Measurements from ENCODE around the gene SYMPK.
"Not testable (repeated sequence)": the region's sequence is repeated elsewhere in the genome, so short reads cannot be mapped to it uniquely, and the experiment has no call there.

SYMPK gene

GRCh38 chr19:45885556-45886426 lies 22.8 kb upstream of the SYMPK start, which contains the start of gene IRF2BP1:
TSS of gene IRF2BP1 (minus strand) at chr19:45886141. CDS start at chr19:45885774, 367 bp downstream.
- peak; percentile 93 to 95 for DNase-seq

DNA sequence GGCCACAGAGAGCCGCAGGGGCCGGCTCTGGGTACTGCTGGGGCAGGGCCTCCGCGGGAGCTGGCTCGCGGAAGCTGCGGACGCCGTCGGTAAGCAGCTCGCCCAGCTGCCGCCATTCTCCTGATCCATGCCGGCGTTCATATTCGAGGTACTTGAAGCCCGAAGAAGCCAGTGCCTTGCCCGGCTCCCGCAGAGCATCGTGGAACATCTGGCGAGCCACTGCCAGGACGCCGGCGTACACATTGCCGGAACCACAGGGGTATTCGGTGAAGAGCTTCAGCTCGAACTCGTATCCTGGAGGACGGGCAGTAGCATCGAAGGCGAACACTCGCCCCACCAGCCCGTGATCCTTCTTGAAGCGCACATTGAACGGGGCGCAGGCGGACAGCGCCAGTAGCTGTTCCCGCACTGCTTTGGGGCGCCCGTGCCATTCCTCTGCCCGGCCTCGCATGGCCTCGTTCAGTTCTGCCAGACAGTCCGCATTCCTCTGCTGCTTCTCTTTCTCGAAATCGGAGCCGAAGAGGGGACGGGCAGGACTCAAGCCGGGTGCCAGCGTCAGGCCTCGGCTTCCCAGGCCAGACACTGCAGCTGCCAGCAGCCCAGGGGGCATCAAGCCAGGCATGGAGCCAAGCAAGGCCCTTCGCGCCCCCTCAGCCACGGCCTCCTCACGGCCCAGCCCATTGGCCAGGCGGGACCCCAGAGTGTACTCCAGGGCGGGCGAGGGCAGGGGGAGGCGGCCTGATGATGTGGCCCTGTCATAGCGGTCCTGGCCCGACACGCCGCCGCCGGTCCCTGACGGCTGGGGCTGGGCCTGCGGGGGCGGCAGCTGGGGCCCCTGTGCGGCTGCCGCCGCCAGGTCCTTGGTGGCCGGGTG lies 22.0 kb upstream of the SYMPK start:
- DNase-seq = no peak

DNA sequence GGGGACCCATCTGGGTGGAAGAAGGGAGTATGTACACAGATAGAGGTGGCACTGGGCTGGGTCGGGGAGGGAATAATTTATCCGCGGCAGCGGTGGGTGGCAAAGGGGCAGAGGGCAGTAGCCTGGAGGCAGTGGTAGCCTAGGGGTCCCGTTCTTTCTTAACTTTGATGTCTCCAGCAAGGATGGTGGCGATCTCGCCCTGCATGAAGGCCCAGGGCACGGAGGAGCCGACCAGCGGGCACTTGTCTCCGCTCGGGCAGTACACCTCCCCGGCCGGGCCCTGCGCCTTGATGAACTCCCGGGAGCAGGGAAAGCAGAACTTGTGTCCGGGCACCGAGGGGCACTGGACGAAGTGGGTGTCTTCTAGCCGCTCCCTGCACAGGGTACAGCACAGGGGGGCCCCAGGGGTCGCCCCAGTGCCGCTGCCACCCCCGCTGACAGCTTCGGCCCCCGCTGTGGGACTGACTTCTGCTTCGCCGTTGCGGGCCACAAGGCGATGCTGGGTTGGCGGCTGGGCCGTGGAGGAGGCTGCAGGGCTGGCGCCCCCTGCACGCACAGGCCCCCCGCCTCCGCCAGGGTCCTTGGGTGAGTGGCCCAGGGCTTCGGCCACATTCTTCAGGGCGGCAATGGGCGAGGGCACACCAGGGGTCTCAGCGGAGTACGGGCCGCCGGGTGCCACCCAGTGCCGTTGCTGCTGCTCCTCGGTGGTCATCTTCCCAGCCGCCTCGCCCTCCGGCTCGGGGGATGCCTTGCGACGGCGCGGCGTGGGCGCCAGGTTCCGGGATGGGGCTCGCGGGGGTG lies 21.1 kb upstream of the SYMPK start:
- no peak for DNase-seq

- no peak for DNase-seq
Measured at GRCh38 chr19:45883586-45883880, 20.6 kb upstream of the SYMPK start.

GRCh38 chr19:45882652-45883585 lies 20.0 kb upstream of the SYMPK start:
- DNase-seq = peak; percentile 82 to 86

- DNase-seq = no peak
Measured at GRCh38 chr19:45881909-45882528, 19.1 kb upstream of the SYMPK start.

DNA sequence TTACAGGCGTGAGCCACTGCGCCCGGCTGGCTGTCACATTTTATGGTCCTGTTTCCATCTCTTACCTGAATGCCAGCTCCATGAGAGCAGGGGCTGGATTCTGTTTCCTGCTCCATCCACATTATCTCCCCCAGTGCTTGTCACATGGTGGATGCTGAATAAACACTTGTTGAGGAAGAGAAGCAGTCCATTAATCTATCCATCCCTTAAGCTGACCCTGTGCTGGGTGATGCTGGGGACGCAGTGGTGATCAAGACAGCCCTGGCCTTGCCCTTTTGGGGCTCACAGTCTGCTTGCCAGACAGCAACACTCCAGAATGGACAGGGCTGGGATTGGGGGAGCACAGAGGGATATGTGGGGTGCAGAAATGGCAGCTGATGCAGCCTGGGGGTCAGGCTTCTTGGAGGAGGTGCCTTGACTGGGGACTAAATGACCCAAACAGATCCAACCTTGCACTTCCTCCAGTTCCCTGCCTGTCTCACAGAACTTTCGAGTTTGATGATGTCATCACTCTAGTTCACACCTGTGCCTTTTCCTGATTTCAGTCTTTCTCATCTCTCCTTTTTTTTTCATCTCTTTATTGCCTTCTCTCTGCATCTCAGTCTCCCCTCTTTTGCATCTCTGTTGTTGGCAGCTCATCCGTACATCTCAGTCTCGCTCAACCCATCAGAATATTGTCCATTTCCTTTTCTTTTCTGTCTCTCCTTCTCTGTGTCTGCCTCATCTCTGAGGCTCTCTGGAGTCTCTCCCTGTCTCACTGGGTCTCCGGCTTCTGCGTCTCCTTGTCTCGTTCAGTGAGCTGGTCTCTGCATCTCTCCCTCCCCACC lies 18.3 kb upstream of the SYMPK start:
- no peak for DNase-seq

DNA sequence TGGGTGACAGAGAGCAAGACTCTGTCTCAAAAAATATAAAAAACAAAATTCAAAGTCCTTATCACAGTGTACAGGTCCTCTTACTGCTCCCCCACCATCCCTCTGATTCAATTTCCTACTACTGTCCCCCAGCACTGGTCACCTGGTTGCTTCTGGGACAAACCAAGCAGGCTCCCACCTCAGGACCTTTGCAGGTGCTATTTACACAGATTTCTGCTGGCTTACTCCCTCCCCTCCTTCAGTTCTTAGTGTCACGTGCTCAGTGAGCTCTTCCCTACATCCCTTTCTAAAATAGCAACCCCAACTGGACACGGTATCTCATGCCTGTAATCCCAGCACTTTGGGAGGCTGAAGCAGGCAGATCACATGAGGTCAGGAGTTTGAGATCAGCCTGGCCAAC lies 17.0 kb upstream of the SYMPK start:
- DNase-seq = no peak

DNA sequence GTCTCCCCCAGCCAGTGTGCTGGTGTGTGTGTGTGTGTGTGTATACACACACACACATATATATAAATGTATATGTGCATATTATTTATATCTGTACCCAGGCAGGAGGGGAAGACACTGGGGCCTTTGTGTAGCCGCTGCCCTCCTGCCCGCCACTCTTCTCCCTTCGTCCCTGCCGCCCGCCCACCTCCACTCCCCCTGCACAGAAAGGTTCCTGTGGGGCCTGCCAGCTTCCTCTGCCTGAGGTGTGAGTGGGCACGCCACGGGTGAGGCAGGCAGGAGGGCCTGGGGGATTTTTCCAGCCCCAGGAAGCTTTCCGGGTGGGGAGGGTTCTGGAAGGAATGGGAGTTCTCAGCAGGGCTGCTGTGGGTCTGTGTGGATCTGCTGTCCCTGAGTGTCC lies 16.1 kb upstream of the SYMPK start:
- no peak for DNase-seq

DNA sequence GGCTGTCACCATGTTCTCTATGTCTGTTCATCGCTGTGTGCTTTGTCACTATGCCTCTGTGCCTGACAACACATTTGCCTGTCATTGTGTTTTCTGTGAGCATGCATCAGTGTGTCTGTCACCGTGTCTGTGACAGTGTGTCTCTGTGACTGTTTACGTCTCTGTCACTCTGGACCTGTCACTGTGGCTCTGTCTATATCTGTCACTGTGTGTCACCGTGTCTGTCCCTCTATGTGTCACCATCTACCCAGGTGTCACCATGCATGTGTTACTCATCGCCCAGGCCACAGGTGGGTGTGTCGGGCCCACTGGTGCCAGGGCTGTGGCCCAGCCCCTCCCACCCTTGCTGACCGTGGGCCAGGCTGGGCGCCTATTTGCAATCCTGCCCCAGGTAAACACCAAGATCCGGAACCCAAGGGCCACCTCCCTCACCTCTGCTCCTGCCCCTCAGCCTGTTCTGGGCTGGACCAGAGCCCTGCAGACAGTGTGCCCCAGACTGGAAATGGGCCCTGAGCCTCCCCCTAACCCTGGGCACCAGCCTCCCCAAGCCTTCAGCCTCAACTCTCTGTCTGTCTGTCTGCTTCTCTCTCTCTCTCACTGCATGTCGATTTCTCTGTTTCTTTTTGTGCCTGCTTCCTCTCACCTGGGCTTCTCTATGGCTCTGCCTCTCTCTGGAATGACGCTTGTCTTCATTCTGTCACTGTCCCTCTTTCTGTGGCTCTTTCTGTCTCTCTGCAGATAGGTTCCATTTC lies 15.3 kb upstream of the SYMPK start:
- DNase-seq = no peak

DNA sequence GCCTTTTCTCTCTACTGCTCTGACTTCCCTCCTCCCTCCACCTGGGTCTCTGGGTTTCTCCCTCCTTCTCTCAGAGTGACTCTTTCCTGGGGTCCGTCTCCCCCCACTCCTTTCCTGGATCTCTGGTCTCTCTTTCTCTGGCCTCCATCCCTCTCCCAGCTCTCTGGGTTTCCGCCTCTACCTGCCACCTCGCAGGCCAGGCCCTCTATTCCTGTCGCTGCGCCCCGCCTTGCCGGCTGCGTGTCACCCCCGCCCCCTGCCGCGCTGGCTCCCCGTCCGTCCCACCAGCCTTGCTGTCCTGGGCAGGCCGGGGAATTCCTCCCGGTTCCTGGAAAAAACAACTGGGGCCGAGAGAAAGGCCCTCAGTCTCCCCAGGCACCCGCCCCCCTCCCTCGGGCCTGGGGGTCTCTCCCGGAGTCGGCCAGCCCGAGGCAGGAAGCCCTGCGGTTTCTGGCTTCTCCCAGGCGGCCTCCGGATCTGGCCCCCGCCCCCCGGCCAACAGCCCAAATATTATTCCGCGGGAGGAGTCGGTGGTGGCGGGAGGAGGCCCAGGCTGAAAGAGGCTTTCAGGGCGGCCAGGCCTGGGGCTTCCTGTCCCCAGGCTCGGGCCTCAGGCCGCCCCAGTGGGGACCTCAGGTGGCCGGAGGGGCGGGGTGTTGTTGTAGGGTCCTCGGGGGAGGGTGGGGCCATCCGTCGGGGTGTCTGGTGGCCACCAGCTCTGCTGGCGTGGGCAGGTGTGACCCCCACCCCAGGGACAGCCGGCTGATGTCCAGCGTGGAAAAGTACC lies 13.7 kb upstream of the SYMPK start:
- DNase-seq = no peak

GRCh38 chr19:45876161-45876410 lies 13.1 kb upstream of the SYMPK start:
- DNase-seq = no peak

- no peak for DNase-seq
Measured at GRCh38 chr19:45874620-45874966, 11.6 kb upstream of the SYMPK start.

- DNase-seq = no peak
Measured at GRCh38 chr19:45873219-45873772, 10.3 kb upstream of the SYMPK start.

DNA sequence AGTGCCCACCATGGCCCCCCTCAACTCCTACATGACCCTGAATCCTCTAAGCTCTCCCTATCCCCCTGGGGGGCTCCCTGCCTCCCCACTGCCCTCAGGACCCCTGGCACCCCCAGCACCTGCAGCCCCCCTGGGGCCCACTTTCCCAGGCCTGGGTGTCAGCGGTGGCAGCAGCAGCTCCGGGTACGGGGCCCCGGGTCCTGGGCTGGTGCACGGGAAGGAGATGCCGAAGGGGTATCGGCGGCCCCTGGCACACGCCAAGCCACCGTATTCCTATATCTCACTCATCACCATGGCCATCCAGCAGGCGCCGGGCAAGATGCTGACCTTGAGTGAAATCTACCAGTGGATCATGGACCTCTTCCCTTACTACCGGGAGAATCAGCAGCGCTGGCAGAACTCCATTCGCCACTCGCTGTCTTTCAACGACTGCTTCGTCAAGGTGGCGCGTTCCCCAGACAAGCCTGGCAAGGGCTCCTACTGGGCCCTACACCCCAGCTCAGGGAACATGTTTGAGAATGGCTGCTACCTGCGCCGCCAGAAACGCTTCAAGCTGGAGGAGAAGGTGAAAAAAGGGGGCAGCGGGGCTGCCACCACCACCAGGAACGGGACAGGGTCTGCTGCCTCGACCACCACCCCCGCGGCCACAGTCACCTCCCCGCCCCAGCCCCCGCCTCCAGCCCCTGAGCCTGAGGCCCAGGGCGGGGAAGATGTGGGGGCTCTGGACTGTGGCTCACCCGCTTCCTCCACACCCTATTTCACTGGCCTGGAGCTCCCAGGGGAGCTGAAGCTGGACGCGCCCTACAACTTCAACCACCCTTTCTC lies 9.4 kb upstream of the SYMPK start:
- DNase-seq = no peak

DNA sequence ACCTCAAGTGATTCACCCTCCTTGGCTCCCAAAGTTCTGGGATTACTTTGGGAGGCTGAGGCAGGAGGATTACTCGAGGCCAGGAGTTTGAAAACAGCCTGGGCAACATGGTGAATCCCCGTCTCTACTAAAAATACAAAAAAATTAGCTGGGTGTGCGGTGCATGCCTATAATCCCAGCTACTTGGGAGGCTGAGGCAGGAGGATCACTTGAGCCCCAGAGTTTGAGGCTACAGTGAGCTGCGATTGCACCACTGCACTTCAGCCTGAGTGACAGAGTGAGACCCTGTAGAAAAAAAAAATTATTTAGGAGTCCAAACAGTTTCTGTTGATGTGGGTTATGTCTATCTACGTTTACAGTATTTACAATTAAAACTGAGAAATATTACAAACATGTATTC lies 7.9 kb upstream of the SYMPK start:
- DNase-seq = no peak

- DNase-seq = not testable (repeated sequence)
Measured at GRCh38 chr19:45867241-45867640, 4.3 kb upstream of the SYMPK start.

All from inflammatory macrophage (primary cell).